B cell (primary cell): Measurements from ENCODE around the gene TPK1. TPM values are rescaled to one million over a fixed set of nuclear protein-coding genes. Genes with fewer than 3 reads are reported as not detected.

Source experiments
- ATAC-seq: fragments of 200-7000 bp; cut with Tn5 transposase; one replicate; pipeline ENCODE4 v1.10.0; 2021; ENCODE audit warnings: low read depth, mild to moderate bottlenecking, moderate number of reproducible peaks, moderate library complexity
- CTCF ChIA-PET: fragments of 350-600 bp; sonication (Branson Sonifier 250); formaldehyde crosslinking; loops from one replicate; lab custom pipeline; 2021; ENCODE audit warnings: antibody characterized with exemption, inconsistent platforms; lab: Charles Lee
- POLR2A ChIA-PET: fragments of 350-600 bp; sonication (Branson Sonifier 250); formaldehyde crosslinking; loops from one replicate; lab custom pipeline; 2021; ENCODE audit warnings: antibody characterized with exemption; lab: Charles Lee
- DNase-seq: peaks from one replicate; pipeline ENCODE4 v3.0.0; 2013
- H2AFZ ChIP-seq: 2 replicates; pipeline ENCODE4 v1.6.1; 2012; ENCODE audit warnings: mild to moderate bottlenecking, low read depth, low read length; ENCODE audit not compliant: insufficient read depth, poor library complexity, severe bottlenecking
- H3K27ac ChIP-seq, 2 donors: 1 replicate in 1 of 2; 2 replicates in 1 of 2; pipeline ENCODE4 v1.5.1; 2012 to 2013; ENCODE audit warnings: low read length in 2 of 2, mild to moderate bottlenecking in 2 of 2, moderate library complexity in 1 of 2
- H3K27me3 ChIP-seq, 4 experiments: fragments of 200-600 bp in 1 of 4; sonication (generic) in 1 of 4; replicated peaks in 1 of 4; 1 replicate in 2 of 4; 2 replicates in 2 of 4; pipeline versions ENCODE4 v1.6.1 to v1.7.0; 2013 to 2016; ENCODE audit warnings: low read length in 3 of 4, mild to moderate bottlenecking in 2 of 4, mixed read lengths in 1 of 4, moderate library complexity in 1 of 4; ENCODE audit not compliant: insufficient read depth in 4 of 4, control insufficient read depth in 3 of 4; ENCODE audit errors: control extremely low read depth in 1 of 4
- H3K36me3 ChIP-seq, 2 experiments: replicated peaks in 1 of 2; 1 replicate in 1 of 2; 2 replicates in 1 of 2; pipeline versions ENCODE4 v1.6.1 to v1.7.1; 2013; ENCODE audit warnings: low read length in 1 of 2; ENCODE audit not compliant: insufficient read depth in 2 of 2, control insufficient read depth in 1 of 2; ENCODE audit errors: control extremely low read depth in 1 of 2, extremely low read depth in 1 of 2
- H3K4me1 ChIP-seq, 2 donors: fragments of 200-600 bp in 1 of 2; sonication (generic) in 1 of 2; 1 replicate in 1 of 2; 2 replicates in 1 of 2; pipeline versions ENCODE4 v1.5.1 to v1.6.1; 2013 to 2017; ENCODE audit warnings: low read length in 2 of 2; ENCODE audit not compliant: control insufficient read depth in 2 of 2, insufficient read depth in 2 of 2
- H3K4me2 ChIP-seq: replicated peaks from 2 replicates; pipeline ENCODE3; 2012; ENCODE audit warnings: mild to moderate bottlenecking, low read depth, low read length; ENCODE audit not compliant: poor library complexity, severe bottlenecking
- H3K4me3 ChIP-seq, 5 experiments: fragments of 200-600 bp in 1 of 5; sonication (generic) in 1 of 5; 1 replicate in 3 of 5; 2 replicates in 2 of 5; pipeline versions ENCODE4 v1.5.1 to v1.7.0; 2011 to 2016; ENCODE audit warnings: low read length in 4 of 5, mild to moderate bottlenecking in 4 of 5, low read depth in 2 of 5, control low read depth in 1 of 5, moderate library complexity in 1 of 5; ENCODE audit not compliant: insufficient read depth in 1 of 5; ENCODE audit errors: control extremely low read depth in 1 of 5, extremely low read depth in 1 of 5
- H3K79me2 ChIP-seq: fragments of 200-600 bp; sonication (generic); one replicate; pipeline ENCODE4 v1.6.0; 2016; ENCODE audit warnings: low read length; ENCODE audit not compliant: control insufficient read depth, insufficient read depth
- H3K9ac ChIP-seq: fragments of 200-600 bp; sonication (generic); 2 replicates; pipeline ENCODE4 v1.6.1; 2017; ENCODE audit warnings: mild to moderate bottlenecking, low read length, moderate library complexity
- H3K9me3 ChIP-seq, 3 donors: one replicate each; pipeline versions ENCODE4 v1.6.1 to v1.7.1; 2013; ENCODE audit warnings: low read length in 2 of 3; ENCODE audit not compliant: control insufficient read depth in 2 of 3, insufficient read depth in 1 of 3; ENCODE audit errors: control extremely low read depth in 1 of 3
- H4K20me1 ChIP-seq: 2 replicates; pipeline ENCODE4 v1.6.0; 2012; ENCODE audit warnings: mild to moderate bottlenecking, low read length; ENCODE audit not compliant: insufficient read depth, control insufficient read depth, poor library complexity, severe bottlenecking
- H3K27ac Mint-ChIP-seq: one replicate; pipeline ENCODE4 v1.8.0; 2021; ENCODE audit warnings: mixed read lengths
- H3K27me3 Mint-ChIP-seq: one replicate; pipeline ENCODE4 v1.8.0; 2021; ENCODE audit warnings: mixed read lengths
- H3K4me1 Mint-ChIP-seq: one replicate; pipeline ENCODE4 v1.8.0; 2021; ENCODE audit warnings: mixed read lengths
- H3K4me3 Mint-ChIP-seq: one replicate; pipeline ENCODE4 v1.8.0; 2021; ENCODE audit warnings: mixed read lengths
- H3K9me3 Mint-ChIP-seq: one replicate; pipeline ENCODE4 v1.8.0; 2022; ENCODE audit warnings: mixed read lengths; ENCODE audit not compliant: insufficient read depth
- CTCF ChIP-seq: fragments of 200-600 bp; IDR thresholded peaks from one replicate; pipeline ENCODE4 v1.8.0; 2022; ENCODE audit warnings: antibody characterized with exemption, mild to moderate bottlenecking
- EZH2 ChIP-seq: IDR thresholded peaks from 2 replicates; pipeline ENCODE4 v1.6.1; 2012; ENCODE audit warnings: borderline replicate concordance, low read depth, mild to moderate bottlenecking, moderate library complexity, low read length; ENCODE audit not compliant: insufficient read depth, poor library complexity, severe bottlenecking
- WGBS: methylation state at CpG from one replicate; pipeline ENCODE4 v1.1.5; 2013; ENCODE audit warnings: missing lambda C conversion rate; ENCODE audit not compliant: insufficient coverage; 5-methylcytosine and 5-hydroxymethylcytosine counted together
- intact Hi-C: fragments of 100-400 bp; cut with micrococcal nuclease; formaldehyde crosslinking; loops from one replicate; pipeline ENCODE4 v1.10.0; 2022
- polyA plus RNA-seq: library from polyadenylated mRNA; depleted of rRNA; stranded (reverse); fragments of >200 nt; gene quantifications from 2 replicates; pipeline ENCODE4 v1.2.3, GENCODE V29; 2012
- total RNA-seq, 2 donors: library from RNA; stranded (reverse); fragments of 120-200 nt in 1 of 2; gene quantifications; 1 replicate in 1 of 2; 2 replicates in 1 of 2; pipeline versions ENCODE4 v1.2.3 to v1.2.4, GENCODE V29; 2013 to 2022

Gene TPK1
- total and polyA plus RNA-seq, 2 donors (not counting 1 experiment from before 2014, with no cell fraction given) = 13.7 to 26.4 TPM

- Histone ChIP-seq H3K9ac (no peak overlapping the region), H3K4me1 (no peaks in the 10 kb centered on the region), H3K79me2 (no peaks in the 10 kb centered on the region), H3K27ac (no peak overlapping the region), H2AFZ (no peak overlapping the region), H3K9me3 (no peaks in the 10 kb centered on the region), H3K4me2 (no peak overlapping the region), H3K36me3 (no peaks in the 10 kb centered on the region), H3K4me3 (no peak overlapping the region), H3K27me3 (no peaks in the 10 kb centered on the region), H4K20me1 (no peaks in the 10 kb centered on the region)
- intact Hi-C loops = no loop called here
- no peak for DNase-seq
- ATAC-seq = no peak
- Mint-ChIP-seq H3K27me3 (no peaks in the 10 kb centered on the region), H3K27ac (no peak overlapping the region), H3K4me3 (no peak overlapping the region), H3K9me3 (peaks cover 2% of the 10 kb centered on the region), H3K4me1 (no peaks in the 10 kb centered on the region)
- TF ChIP-seq EZH2 (no peak), CTCF (no peak)
- WGBS = no CpG with 5 or more reads among the region's 2 CpGs
- POLR2A ChIA-PET = no interaction called here
- CTCF ChIA-PET = interaction anchor here (0.6 kb wide), 1 partner anchor 303 kb away, joined by 3 read pairs; no protein-coding TSS in a partner anchor
Measured at GRCh38 chr7:144665689-144666381, 170.0 kb downstream of the TPK1 start.

- ChIA-PET POLR2A (no interaction called here), CTCF (no interaction called here)
- no peak for ATAC-seq
- no peak overlapping the region for H3K27ac ChIP-seq
- intact Hi-C loops = no loop called here
- no peak overlapping the region for H3K4me3 ChIP-seq
- TF ChIP-seq EZH2 (no peak), CTCF (no peak)
- H4K20me1 ChIP-seq = no peaks in the 10 kb centered on the region
- no peaks in the 10 kb centered on the region for H3K79me2 ChIP-seq
- no peaks in the 10 kb centered on the region for H3K4me1 ChIP-seq
- H3K4me1 Mint-ChIP-seq = peaks cover 2% of the 10 kb centered on the region
- no peaks in the 10 kb centered on the region for H3K27me3 ChIP-seq
- H2AFZ ChIP-seq = no peak overlapping the region
- no peak overlapping the region for H3K9ac ChIP-seq
- H3K4me2 ChIP-seq = no peak overlapping the region
- H3K27ac Mint-ChIP-seq = no peak overlapping the region
- no peaks in the 10 kb centered on the region for H3K9me3 ChIP-seq
- DNase-seq = no peak
- H3K36me3 ChIP-seq = no peaks in the 10 kb centered on the region
- no peaks in the 10 kb centered on the region for H3K9me3 Mint-ChIP-seq
- H3K4me3 Mint-ChIP-seq = no peak overlapping the region
- 90% methylated on average over 2 of the region's 9 CpGs for WGBS
- no peaks in the 10 kb centered on the region for H3K27me3 Mint-ChIP-seq
Measured at GRCh38 chr7:144659211-144659610, 176.6 kb downstream of the TPK1 start.
